Lower lobe of right lung (tissue), 1 donor: ENCODE results near the gene CERS4. TPM values are rescaled to one million over a fixed set of nuclear protein-coding genes. Genes with fewer than 3 reads are reported as not detected.

Experiments used
- total RNA-seq: library from RNA; stranded (reverse); fragmentation: NEBNext Ultra II Directional; extraction: Animal tissue kit (Norgen Biotek cat#: 25700); gene quantifications from one replicate; pipeline ENCODE4 v1.2.1, GENCODE V29; 2021
- donor health status: DM: no; HTN: yes; CAD: no; lungs with severe emphysema.

Gene CERS4
- total RNA-seq, 1 donor from 2014 or later = 60.6 TPM

Other genes with a start within 250 kb of the CERS4 start
- 66.3 TPM for gene ELAVL1, start 203.7 kb upstream of the CERS4 start, total RNA-seq
- not detected for gene CCL25, start 156.6 kb upstream of the CERS4 start, total RNA-seq
- gene FBN3, start 59.8 kb upstream of the CERS4 start, total RNA-seq = 7.0 TPM
- gene CD320, start 99.0 kb downstream of the CERS4 start, total RNA-seq = 31.0 TPM
- 41.9 TPM for gene NDUFA7, start 112.0 kb downstream of the CERS4 start, total RNA-seq
- 1,461 TPM for gene RPS28, start 112.1 kb downstream of the CERS4 start, total RNA-seq
- 49.0 TPM for gene KANK3, start 133.9 kb downstream of the CERS4 start, total RNA-seq
- 11.0 TPM for gene ANGPTL4, start 154.8 kb downstream of the CERS4 start, total RNA-seq
- 101 TPM for gene RAB11B, start 181.0 kb downstream of the CERS4 start, total RNA-seq
- gene MARCHF2, start 203.9 kb downstream of the CERS4 start, total RNA-seq = 60.1 TPM
- 152 TPM for gene HNRNPM, start 235.6 kb downstream of the CERS4 start, total RNA-seq